Spleen (tissue), 7 donors: ENCODE data around the gene MYO1D.

Source experiments
- CTCF ChIP-seq, 11 experiments: fragments of 200-600 bp in 7 of 11; fragments of 450-650 bp in 4 of 11; sonication (generic) in 4 of 11; IDR thresholded peaks in 8 of 11; conservative IDR thresholded peaks in 3 of 11; 1 replicate in 7 of 11; 2 replicates in 4 of 11; pipeline versions ENCODE4 v1.4.0 to v1.8.0; 2016 to 2021; ENCODE audit warnings: antibody characterized with exemption in 11 of 11, inconsistent platforms in 4 of 11, mild to moderate bottlenecking in 1 of 11
- POLR2AphosphoS5 ChIP-seq, 3 donors: sonication (generic); formaldehyde crosslinking; IDR thresholded peaks; one replicate each; pipeline ENCODE4 v1.5.1; 2017; ENCODE audit warnings: antibody characterized with exemption in 3 of 3
- donor health status: DM: no; HTN: no; CAD: no; lungs with moderate emphysema.
- donor health status: DM: no; HTN: no; CAD: no.
- donor health status: DM: no; HTN: no; CAD: no.

- TF ChIP-seq CTCF (IDR thresholded peaks at IDR 0.05 in 8 of 11, conservative IDR thresholded peaks at IDR 0.05 in 3 of 11) (no peak), POLR2AphosphoS5 (IDR thresholded peaks at IDR 0.05) (no peak)
Measured at GRCh38 chr17:32725697-32726096, 151.2 kb downstream of the MYO1D start.
